ENCODE results near the gene RPLP2. TPM values are rescaled to one million over a fixed set of nuclear protein-coding genes. Genes with fewer than 3 reads are reported as not detected.

The RPLP2 gene
- total and polyA plus RNA-seq, 2 of the 4 experiments (the other 2 are of a cell fraction), result 59.9 to 1,897 TPM

DNA sequence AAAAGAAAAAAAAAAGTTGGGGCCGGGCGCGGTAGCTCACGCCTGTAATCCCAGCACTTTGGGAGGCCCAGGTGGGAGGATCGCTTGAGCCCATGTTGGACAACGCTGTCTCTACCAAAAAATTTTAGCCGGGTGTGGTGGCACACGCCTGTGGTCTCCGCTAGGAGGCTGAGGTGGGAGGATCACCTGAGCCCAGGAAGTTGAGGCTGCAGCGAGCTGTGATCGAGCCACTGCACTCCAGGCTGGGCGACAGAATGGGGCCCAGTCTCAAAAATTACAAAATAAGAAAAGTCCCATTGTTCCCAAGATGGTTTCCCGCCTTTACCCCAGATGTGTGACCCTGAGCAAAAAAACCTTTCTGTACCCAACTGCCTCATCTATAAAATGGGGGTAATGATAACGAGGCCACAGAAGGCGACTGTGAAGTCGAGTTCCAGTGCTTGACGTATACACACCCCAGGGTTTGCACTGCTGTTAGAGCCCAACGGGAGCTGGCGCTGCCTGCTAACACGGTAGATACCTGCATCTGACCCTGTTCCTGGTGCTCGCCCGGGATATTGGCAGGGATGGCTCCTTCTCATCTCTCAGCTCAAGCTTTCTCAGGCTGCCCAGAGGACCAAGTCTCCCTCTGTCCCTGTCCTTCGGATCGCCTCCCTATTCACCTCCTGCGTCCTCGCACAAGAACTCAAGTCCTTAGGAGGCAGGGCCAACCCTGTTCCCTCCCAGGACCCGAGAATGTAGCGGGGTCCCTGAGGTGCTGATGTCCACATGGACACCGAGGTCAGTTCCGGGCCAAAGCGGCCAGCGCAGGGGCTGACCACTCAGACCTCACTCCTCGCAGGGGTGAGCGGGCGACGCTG lies 1.1 kb upstream of the RPLP2 start:
- Histone ChIP-seq H4K91ac (ENCODE audit: insufficient read depth, low read depth, low read length) (peak overlapping the region; percentile 91), H3K56ac (ENCODE audit: extremely low read depth, insufficient read depth, low read length) (peak overlapping the region; percentile 86), H4K20me1 (ENCODE audit: insufficient read depth, low read length) (peaks cover 37% of the 10 kb centered on the region), H3K36me3 (ENCODE audit: control insufficient read depth, insufficient read depth, low read length) (peaks cover 27% of the 10 kb centered on the region), H3K4me2 (ENCODE audit: low read depth, low read length) (peak overlapping the region; percentile 98), H3K4me1 (ENCODE audit: control insufficient read depth, insufficient read depth, low read length) (peaks cover 18% of the 10 kb centered on the region), H3K27me3 (ENCODE audit: control insufficient read depth, insufficient read depth, low read length) (no peaks in the 10 kb centered on the region), H3K9ac (ENCODE audit: low read depth, low read length) (peak overlapping the region; percentile 99), H3K9me1 (ENCODE audit: insufficient read depth, low read length) (no peaks in the 10 kb centered on the region), H3K18ac (ENCODE audit: low read depth, low read length) (peak overlapping the region; percentile 68), H4K8ac (ENCODE audit: low read depth in 2 of 2, low read length in 2 of 2) (peak overlapping the region; percentile 93 to 100), H2BK120ac (ENCODE audit: low read depth, low read length) (peak overlapping the region; percentile 48), H3K23ac (ENCODE audit: low read depth, low read length) (peak overlapping the region; percentile 87), H2AFZ (replicated peaks; ENCODE audit: low read length, poor library complexity) (peak overlapping the region; percentile 100), H3K27ac (ENCODE audit: insufficient read depth, low read length) (peak overlapping the region; percentile 99), H2BK20ac (ENCODE audit: low read depth, low read length) (no peak overlapping the region), H2AK5ac (ENCODE audit: low read depth, low read length) (peak overlapping the region; percentile 98), H3K9me3 (ENCODE audit: control insufficient read depth, insufficient read depth, low read length) (no peaks in the 10 kb centered on the region), H3K79me1 (ENCODE audit: low read depth in 1 of 2, low read length in 2 of 2) (peaks cover 26 to 67% of the 10 kb centered on the region in 2 experiments), H2BK15ac (ENCODE audit: low read depth, low read length) (no peak overlapping the region; the same call in 2 of the 3 replicates), H3K14ac (replicated peaks; ENCODE audit: low read depth, low read length) (peak overlapping the region; percentile 95), H2AK9ac (replicated peaks; ENCODE audit: low read depth, low read length, poor library complexity) (peak overlapping the region; percentile 99), H3K4me3 (ENCODE audit: insufficient read depth, low read depth, low read length) (peak overlapping the region; percentile 86), H3K4ac (ENCODE audit: low read depth, low read length) (peak overlapping the region; percentile 99), H2BK5ac (ENCODE audit: low read depth, low read length, poor library complexity, severe bottlenecking) (peak overlapping the region; percentile 100), H4K5ac (ENCODE audit: low read depth, low read length) (peak overlapping the region; percentile 97)
- WGBS, 2 experiments (ENCODE audit: extremely low coverage in 2 of 2, insufficient read length in 1 of 2), result 55% methylated on average over 12 of the region's 36 CpGs; no CpG with 5 or more reads in 1 of the 2 experiments
- dilution Hi-C loops (cut with HindIII; ENCODE audit: low sequenced_read_pairs, unreplicated experiment) (no loop called here), in situ Hi-C loops (cut with MboI; ENCODE audit: low sequenced_read_pairs) (no loop called here), intact Hi-C loops (cut with micrococcal nuclease) (loop anchor here (1.0 kb wide), 1 partner anchor 11 kb away; no protein-coding TSS in a partner anchor)
- no TSS peak for BruUV-seq (replicated peaks)
- ChIA-PET POLR2A (ENCODE audit: unreplicated experiment) (interaction anchor here (1.1 kb wide), 1 partner anchor 11 kb away, joined by 5 read pairs; the partner anchor contains the start of gene PNPLA2), CTCF (interaction anchor here (0.6 kb wide), 1 partner anchor 254 kb away, joined by 3 read pairs; no protein-coding TSS in a partner anchor)
- DNase-seq (no peak), ATAC-seq (ENCODE audit: low read depth) (peak; percentile 59)
- TF ChIP-seq NFE2L2 (IDR thresholded peaks at IDR 0.05; ENCODE audit: low read depth, low read length) (no peak), MAFK (IDR thresholded peaks at IDR 0.05; ENCODE audit: low read depth, low read length) (no peak), RAD21 (IDR thresholded peaks at IDR 0.05; ENCODE audit: low read length) (no peak), MXI1 (IDR thresholded peaks at IDR 0.05; ENCODE audit: borderline replicate concordance, low read depth, low read length) (no peak)
- TF ChIP-seq, protein P1, sequence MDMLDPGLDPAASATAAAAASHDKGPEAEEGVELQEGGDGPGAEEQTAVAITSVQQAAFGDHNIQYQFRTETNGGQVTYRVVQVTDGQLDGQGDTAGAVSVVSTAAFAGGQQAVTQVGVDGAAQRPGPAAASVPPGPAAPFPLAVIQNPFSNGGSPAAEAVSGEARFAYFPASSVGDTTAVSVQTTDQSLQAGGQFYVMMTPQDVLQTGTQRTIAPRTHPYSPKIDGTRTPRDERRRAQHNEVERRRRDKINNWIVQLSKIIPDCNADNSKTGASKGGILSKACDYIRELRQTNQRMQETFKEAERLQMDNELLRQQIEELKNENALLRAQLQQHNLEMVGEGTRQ (IDR thresholded peaks at IDR 0.05; ENCODE audit: low read depth, low read length), result no peak
